Panc1 (cell line): ENCODE data around the gene NARS2. TPM values are rescaled to one million over a fixed set of nuclear protein-coding genes. Genes with fewer than 3 reads are reported as not detected.

ENCODE experiments used
- ATAC-seq: fragments of 200-7000 bp; cut with Tn5 transposase; 2 replicates; pipeline ENCODE4 v1.9.1; 2020; ENCODE audit warnings: mild to moderate bottlenecking, moderate library complexity
- BruUV-seq: library from RNA; stranded (reverse); fragments of 400-500 nt; replicated peaks from 2 replicates; lab custom pipeline; 2021; lab: Mats Ljungman, UMichigan
- CTCF ChIA-PET: fragments of 300-600 bp; sonication (Branson Sonifier 250); formaldehyde crosslinking; loops from one replicate; lab custom pipeline; 2022; ENCODE audit warnings: antibody characterized with exemption; lab: Charles Lee
- POLR2A ChIA-PET: fragments of 300-600 bp; sonication (Branson Sonifier 250); formaldehyde crosslinking; loops from one replicate; lab custom pipeline; 2022; ENCODE audit warnings: antibody characterized with exemption; lab: Charles Lee
- DNase-seq: peaks from one replicate; pipeline ENCODE4 v3.0.0-alpha.2; 2010; ENCODE audit warnings: low read depth, low spot score
- H3K27ac ChIP-seq: 2 replicates; pipeline ENCODE4 v1.5.1; 2011; ENCODE audit warnings: mild to moderate bottlenecking, low read length, inconsistent platforms
- H3K27me3 ChIP-seq: fragments of 200-500 bp; sonication (Bioruptor generic); 2 replicates; pipeline ENCODE4 v1.6.0; 2014; ENCODE audit warnings: low read length, inconsistent platforms; ENCODE audit not compliant: control insufficient read depth, insufficient read depth
- H3K36me3 ChIP-seq: fragments of 200-500 bp; sonication (Bioruptor generic); 2 replicates; pipeline ENCODE4 v1.5.1; 2014; ENCODE audit warnings: inconsistent platforms, mild to moderate bottlenecking, low read length, moderate library complexity; ENCODE audit not compliant: control insufficient read depth, insufficient read depth
- H3K4me1 ChIP-seq: 2 replicates; pipeline ENCODE4 v1.5.1; 2011; ENCODE audit warnings: inconsistent platforms, mild to moderate bottlenecking, low read length, moderate library complexity; ENCODE audit not compliant: control insufficient read depth, insufficient read depth
- H3K4me3 ChIP-seq, 2 experiments: 2 replicates each; pipeline ENCODE4 v1.5.1; 2011 to 2012; ENCODE audit warnings: low read depth in 2 of 2, low read length in 2 of 2, mild to moderate bottlenecking in 2 of 2, inconsistent platforms in 1 of 2, moderate library complexity in 1 of 2
- H3K9me3 ChIP-seq: fragments of 200-500 bp; sonication (Bioruptor generic); 2 replicates; pipeline ENCODE4 v1.5.1; 2014; ENCODE audit warnings: low read depth, mild to moderate bottlenecking, inconsistent platforms, low read length, moderate library complexity; ENCODE audit not compliant: control insufficient read depth, insufficient read depth
- CTCF ChIP-seq: fragments of 450-650 bp; IDR thresholded peaks from 2 replicates; pipeline ENCODE4 v1.5.1; 2017; ENCODE audit warnings: mild to moderate bottlenecking
- POLR2AphosphoS5 ChIP-seq: IDR thresholded peaks from 2 replicates; pipeline ENCODE4 v1.6.1; 2012; ENCODE audit warnings: mild to moderate bottlenecking, low read depth, low read length, moderate library complexity
- REST ChIP-seq, 2 experiments: IDR thresholded peaks; 2 replicates each; pipeline ENCODE4 v1.6.1; 2011 to 2012; ENCODE audit warnings: low read depth in 2 of 2, control low read depth in 1 of 2, low read length in 1 of 2, mild to moderate bottlenecking in 1 of 2, moderate library complexity in 1 of 2; ENCODE audit not compliant: insufficient read depth in 1 of 2
- SIN3A ChIP-seq: IDR thresholded peaks from 2 replicates; pipeline ENCODE4 v1.6.1; 2012; ENCODE audit warnings: low read depth, mild to moderate bottlenecking, low read length, moderate library complexity, borderline replicate concordance; ENCODE audit not compliant: insufficient read depth
- TCF7L2 ChIP-seq: IDR thresholded peaks from 2 replicates; pipeline ENCODE4 v1.6.1; 2011; ENCODE audit warnings: mild to moderate bottlenecking, low read depth, low read length, inconsistent platforms
- in situ Hi-C: cut with HindIII; loops from 2 replicates; pipeline ENCODE4 v1.10.0; 2016; ENCODE audit warnings: low sequenced_read_pairs, low pct_unique_long_range_greater_than_20kb
- intact Hi-C: fragments of 100-400 bp; cut with micrococcal nuclease; formaldehyde crosslinking; loops from one replicate; pipeline ENCODE4 v1.10.0; 2022; ENCODE audit not compliant: unreplicated experiment
- total RNA-seq: library from RNA; stranded (reverse); gene quantifications from one replicate; pipeline ENCODE4 v1.2.1, GENCODE V29; 2021; ENCODE audit not compliant: unreplicated experiment

The NARS2 gene
- total RNA-seq, 1 experiment from 2014 or later, result 29.8 TPM

- CTCF ChIA-PET, result no interaction called here
Observed at GRCh38 chr11:78497293-78497692, 77.4 kb downstream of the NARS2 start.

GRCh38 chr11:78493413-78493975, 81.2 kb downstream of the NARS2 start:
- no TSS peak for BruUV-seq
- H3K4me3 ChIP-seq, result no peak overlapping the region
- no peaks in the 10 kb centered on the region for H3K4me1 ChIP-seq
- intact Hi-C loops (no loop called here), in situ Hi-C loops (no loop called here)
- H3K27ac ChIP-seq, result no peak overlapping the region
- DNase-seq (no peak), ATAC-seq (no peak)
- no peaks in the 10 kb centered on the region for H3K36me3 ChIP-seq
- no peaks in the 10 kb centered on the region for H3K9me3 ChIP-seq
- no peaks in the 10 kb centered on the region for H3K27me3 ChIP-seq
- ChIA-PET CTCF (no interaction called here), POLR2A (interaction anchor here (0.7 kb wide), 1 partner anchor 60 kb away, joined by 9 read pairs; no protein-coding TSS in a partner anchor)
- no peak for TF ChIP-seq SIN3A
- no peak for TF ChIP-seq TCF7L2
- TF ChIP-seq REST (IDR thresholded peaks at IDR 0.05; ENCODE audit: insufficient read depth in 1 of 2, low read depth in 2 of 2, low read length in 1 of 2), result no peak
- TF ChIP-seq CTCF, result no peak
- TF ChIP-seq POLR2AphosphoS5, result no peak

More at GRCh38 chr11:78497293-78497692, 77.4 kb downstream of the NARS2 start:
- no peaks in the 10 kb centered on the region for H3K36me3 ChIP-seq
- no peaks in the 10 kb centered on the region for H3K27me3 ChIP-seq
- no TSS peak for BruUV-seq
- DNase-seq, result no peak
- no peak for ATAC-seq
- in situ Hi-C loops (no loop called here), intact Hi-C loops (no loop called here)
- POLR2A ChIA-PET, result interaction anchor here (0.7 kb wide), 1 partner anchor 202 kb away, joined by 12 read pairs; no protein-coding TSS in a partner anchor
- TF ChIP-seq REST (IDR thresholded peaks at IDR 0.05; ENCODE audit: insufficient read depth in 1 of 2, low read depth in 2 of 2, low read length in 1 of 2) (no peak), SIN3A (no peak)
- no peaks in the 10 kb centered on the region for H3K9me3 ChIP-seq
- H3K4me1 ChIP-seq, result no peaks in the 10 kb centered on the region
- no peak overlapping the region for H3K4me3 ChIP-seq
- H3K27ac ChIP-seq, result no peak overlapping the region
